GM10266 (cell line): ENCODE results near the gene KDM7A.

Experiments
- DNase-seq: peaks from one replicate; pipeline ENCODE4 v3.0.0; 2012; ENCODE audit errors: extremely low spot score
- CTCF ChIP-seq: IDR thresholded peaks from 2 replicates; pipeline ENCODE4 v1.5.1; 2012; ENCODE audit warnings: mild to moderate bottlenecking, low read depth; ENCODE audit not compliant: control insufficient read depth, insufficient read depth; ENCODE audit errors: missing control alignments

KDM7A gene

GRCh38 chr7:140047197-140047596 lies 129.6 kb downstream of the KDM7A start:
- DNase-seq, result no peak
- no peak for TF ChIP-seq CTCF

- DNase-seq, result no peak
- no peak for TF ChIP-seq CTCF
Measured at GRCh38 chr7:140045697-140046096, 131.1 kb downstream of the KDM7A start.

- no peak for DNase-seq
- TF ChIP-seq CTCF, result no peak
Measured at GRCh38 chr7:140044251-140044650, 132.5 kb downstream of the KDM7A start.

GRCh38 chr7:140042386-140042670 lies 134.5 kb downstream of the KDM7A start:
- no peak for DNase-seq
- no peak for TF ChIP-seq CTCF

- no peak for TF ChIP-seq CTCF
- DNase-seq, result no peak
Measured at GRCh38 chr7:140041659-140042385, 135.0 kb downstream of the KDM7A start.

GRCh38 chr7:140039896-140040295 lies 136.9 kb downstream of the KDM7A start:
- no peak for TF ChIP-seq CTCF
- no peak for DNase-seq

- no peak for TF ChIP-seq CTCF
- DNase-seq, result no peak
Measured at GRCh38 chr7:140039066-140039465, 137.7 kb downstream of the KDM7A start.
